IPS-15b (cell line): ENCODE data around the gene CLCN4.

Experiments
- H3K27me3 ChIP-seq: one replicate; pipeline ENCODE4 v1.6.1; 2013; ENCODE audit warnings: low read length; ENCODE audit not compliant: control insufficient read depth, insufficient read depth
- H3K36me3 ChIP-seq: one replicate; pipeline ENCODE4 v1.6.1; 2013; ENCODE audit warnings: low read length; ENCODE audit not compliant: control insufficient read depth, insufficient read depth
- H3K4me1 ChIP-seq: one replicate; pipeline ENCODE4 v1.6.1; 2013; ENCODE audit warnings: mild to moderate bottlenecking, low read length; ENCODE audit not compliant: control insufficient read depth, insufficient read depth
- H3K4me3 ChIP-seq: one replicate; pipeline ENCODE4 v1.5.1; 2013; ENCODE audit warnings: low read depth, low read length
- H3K9ac ChIP-seq: one replicate; pipeline ENCODE4 v1.6.1; 2013; ENCODE audit warnings: low read depth, mild to moderate bottlenecking, low read length
- H3K9me3 ChIP-seq: one replicate; pipeline ENCODE4 v1.6.1; 2013; ENCODE audit warnings: mild to moderate bottlenecking, low read length; ENCODE audit not compliant: control insufficient read depth, insufficient read depth

Gene CLCN4

DNA sequence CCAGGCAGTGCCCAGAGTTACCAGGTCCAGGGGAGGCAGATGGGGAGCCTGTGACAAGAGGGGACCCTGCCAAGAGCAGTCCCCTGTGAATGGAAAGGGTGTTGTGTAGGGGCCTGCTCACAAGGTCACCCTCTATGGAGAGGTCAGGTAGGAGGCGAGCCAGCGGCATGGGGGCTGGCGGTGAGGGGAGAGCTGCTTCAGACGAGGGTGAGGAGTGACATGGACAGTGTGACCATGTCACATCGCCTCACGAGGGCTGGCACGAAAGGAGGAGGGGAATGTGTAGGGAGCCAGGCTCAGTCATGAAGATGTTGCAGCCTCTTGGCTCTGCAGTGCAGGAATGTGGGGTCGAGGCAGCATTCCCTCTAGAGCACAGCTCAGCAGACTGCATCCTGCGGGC is 29.6 kb downstream of the CLCN4 start:
- Histone ChIP-seq H3K9ac (no peak overlapping the region), H3K27me3 (no peaks in the 10 kb centered on the region), H3K4me3 (no peak overlapping the region), H3K4me1 (no peaks in the 10 kb centered on the region), H3K9me3 (no peaks in the 10 kb centered on the region), H3K36me3 (no peaks in the 10 kb centered on the region)

DNA sequence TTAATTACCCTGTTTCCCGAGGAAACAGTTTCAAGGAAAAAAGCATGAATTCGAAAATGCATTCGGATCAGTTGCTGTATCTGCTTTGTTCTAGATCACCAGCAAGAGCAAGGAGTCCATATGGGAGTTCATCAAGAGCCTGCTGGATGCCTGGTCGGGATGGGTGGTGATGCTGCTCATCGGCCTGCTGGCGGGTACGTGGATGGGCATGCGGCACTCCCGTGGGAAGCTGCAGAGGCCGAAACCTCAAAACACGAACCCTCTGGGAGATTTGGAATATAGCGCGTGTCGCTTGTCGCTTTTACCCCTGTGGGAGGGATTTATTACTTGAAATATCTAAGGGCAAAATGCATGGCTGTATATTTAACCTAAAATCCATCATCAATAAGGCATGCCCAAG is 30.6 kb downstream of the CLCN4 start:
- Histone ChIP-seq H3K27me3 (no peaks in the 10 kb centered on the region), H3K9me3 (no peaks in the 10 kb centered on the region), H3K4me1 (no peaks in the 10 kb centered on the region)

DNA sequence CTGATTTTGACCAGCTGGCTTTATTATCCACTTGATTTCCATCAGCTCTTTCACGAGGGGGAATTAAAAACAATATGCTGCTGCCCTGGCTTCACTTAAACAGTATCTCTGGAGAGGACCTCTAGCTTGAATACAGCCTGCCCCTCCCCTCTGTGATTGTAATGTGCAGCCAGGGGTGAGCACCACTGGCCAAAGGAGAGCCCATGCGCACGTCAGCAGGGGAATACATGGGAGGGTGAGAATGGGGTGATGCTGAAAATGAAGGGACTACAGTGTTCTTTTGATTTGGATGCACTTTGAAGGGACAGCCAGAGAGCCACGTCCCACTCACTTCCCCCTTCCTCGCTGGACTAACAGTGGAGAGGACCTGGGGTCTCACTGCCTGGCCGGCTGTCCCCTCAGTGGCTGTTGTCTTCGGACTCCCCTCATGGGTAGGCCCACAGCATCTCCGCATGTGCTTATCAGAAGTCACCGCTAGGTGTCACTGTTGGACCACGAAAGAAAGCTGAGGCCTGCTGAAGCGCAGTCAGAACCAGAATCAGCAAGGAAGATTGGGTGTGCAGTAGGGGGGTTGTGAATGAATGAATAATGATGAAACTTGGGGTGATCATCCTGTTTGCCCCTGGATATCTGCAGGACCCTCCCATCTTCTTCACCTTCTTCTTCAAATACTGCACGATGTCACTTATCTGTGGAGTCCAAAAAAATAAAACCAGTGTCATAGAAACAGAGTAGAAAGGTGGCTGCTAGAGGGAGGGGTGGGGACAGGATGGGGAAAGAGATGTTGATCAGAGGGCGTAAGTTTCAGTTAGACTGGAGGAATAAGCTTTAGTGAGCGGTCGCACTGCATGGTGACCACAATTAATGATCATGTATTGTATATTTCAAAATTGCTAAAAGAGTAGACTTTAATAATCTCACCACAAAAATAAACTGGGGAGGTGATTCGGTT is 32.8 kb downstream of the CLCN4 start:
- H3K4me3 ChIP-seq: no peak overlapping the region
- no peaks in the 10 kb centered on the region for H3K36me3 ChIP-seq
- H3K9me3 ChIP-seq: no peaks in the 10 kb centered on the region
- H3K27me3 ChIP-seq: no peaks in the 10 kb centered on the region
- no peak overlapping the region for H3K9ac ChIP-seq
- H3K4me1 ChIP-seq: no peaks in the 10 kb centered on the region

More for the DNA sequence above, 30.6 kb downstream of the CLCN4 start:
- Histone ChIP-seq H3K36me3 (no peaks in the 10 kb centered on the region), H3K9ac (no peak overlapping the region), H3K4me3 (no peak overlapping the region)

DNA sequence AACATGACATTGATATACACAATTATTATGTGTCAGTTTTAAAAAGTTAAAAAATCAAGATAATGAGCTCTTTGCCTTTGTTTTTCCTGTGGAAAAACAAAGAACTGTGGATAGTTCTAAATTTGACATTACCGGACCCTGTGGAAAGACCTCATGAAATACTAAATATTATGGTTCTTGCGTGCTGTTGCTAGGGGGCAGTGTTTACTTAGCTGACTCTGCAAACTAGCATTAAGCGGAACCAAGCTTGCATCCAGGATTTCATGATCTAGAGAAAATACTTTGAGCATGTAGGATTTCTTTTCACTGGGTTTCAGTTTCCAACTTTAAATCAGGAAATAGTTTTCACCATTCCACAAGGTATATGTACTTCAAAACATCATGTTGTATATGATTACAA is 33.6 kb downstream of the CLCN4 start:
- H3K4me3 ChIP-seq: no peak overlapping the region
- H3K36me3 ChIP-seq: no peaks in the 10 kb centered on the region
- H3K4me1 ChIP-seq: no peaks in the 10 kb centered on the region
- H3K27me3 ChIP-seq: no peaks in the 10 kb centered on the region
- H3K9me3 ChIP-seq: no peaks in the 10 kb centered on the region
- H3K9ac ChIP-seq: no peak overlapping the region

DNA sequence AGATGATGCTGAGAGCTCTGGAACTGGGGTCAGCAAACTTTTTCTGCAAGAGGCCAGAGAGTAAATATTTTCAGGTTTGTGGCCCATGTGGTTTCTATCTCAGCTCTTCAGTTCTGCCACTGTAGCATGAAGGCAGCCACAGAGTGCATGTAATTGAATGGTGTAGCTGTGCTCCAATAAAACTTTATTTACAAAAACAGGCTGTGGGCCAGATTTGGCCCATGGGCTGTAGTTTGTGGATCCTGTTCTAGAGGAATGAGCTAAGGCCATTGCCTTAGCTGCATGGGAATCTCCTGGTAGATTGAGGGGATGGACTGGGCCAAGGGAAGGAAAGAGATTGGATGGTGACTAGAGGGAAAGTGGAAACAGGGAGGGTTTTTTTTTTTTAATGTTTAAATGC is 36.8 kb downstream of the CLCN4 start:
- Histone ChIP-seq H3K4me3 (no peak overlapping the region), H3K9me3 (no peaks in the 10 kb centered on the region), H3K36me3 (no peaks in the 10 kb centered on the region), H3K27me3 (no peaks in the 10 kb centered on the region), H3K9ac (no peak overlapping the region), H3K4me1 (no peaks in the 10 kb centered on the region)

DNA sequence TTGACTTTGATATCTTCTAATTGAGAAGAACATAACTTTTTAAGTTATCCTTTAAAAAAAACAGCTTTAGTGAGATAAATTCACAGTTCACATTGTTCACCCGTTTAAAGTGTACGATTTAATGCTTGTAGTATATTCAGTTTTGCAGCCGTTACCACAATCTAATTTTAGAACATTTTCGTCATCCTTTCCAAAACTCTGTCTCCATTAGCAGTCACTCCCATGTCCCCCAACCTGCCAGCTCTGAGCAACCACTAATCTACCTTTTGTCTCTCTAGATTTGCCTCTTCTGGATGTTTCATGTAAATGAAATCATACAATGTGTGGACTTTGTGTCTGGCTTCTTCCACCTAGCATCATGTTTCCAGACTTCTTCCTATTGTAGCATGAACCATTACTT is 38.6 kb downstream of the CLCN4 start:
- Histone ChIP-seq H3K27me3 (no peaks in the 10 kb centered on the region), H3K36me3 (no peaks in the 10 kb centered on the region), H3K9ac (no peak overlapping the region), H3K4me1 (no peaks in the 10 kb centered on the region), H3K4me3 (no peak overlapping the region), H3K9me3 (peaks cover 4% of the 10 kb centered on the region)

DNA sequence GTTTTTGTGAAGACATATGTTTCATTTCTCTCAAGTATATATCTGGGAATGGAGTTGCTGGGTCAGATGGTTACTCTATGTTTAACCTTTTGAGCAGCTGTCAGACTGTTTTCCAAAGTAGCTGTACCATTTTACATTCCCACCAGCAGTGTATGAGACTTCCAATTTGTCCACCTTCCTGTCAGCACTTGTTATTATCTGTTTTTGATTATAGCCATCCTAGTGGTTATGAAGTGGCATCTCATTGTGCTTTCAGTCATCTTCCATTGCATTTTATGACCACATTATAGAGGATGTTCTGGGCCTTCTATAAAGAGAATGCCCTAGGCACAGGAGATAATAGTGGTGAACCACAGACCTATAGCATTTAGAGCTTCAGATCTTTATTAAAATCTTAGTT is 39.2 kb downstream of the CLCN4 start:
- peaks cover 4% of the 10 kb centered on the region for H3K9me3 ChIP-seq
- H3K36me3 ChIP-seq: no peaks in the 10 kb centered on the region
- H3K4me3 ChIP-seq: no peak overlapping the region
- no peaks in the 10 kb centered on the region for H3K4me1 ChIP-seq
- no peak overlapping the region for H3K9ac ChIP-seq
- no peaks in the 10 kb centered on the region for H3K27me3 ChIP-seq

DNA sequence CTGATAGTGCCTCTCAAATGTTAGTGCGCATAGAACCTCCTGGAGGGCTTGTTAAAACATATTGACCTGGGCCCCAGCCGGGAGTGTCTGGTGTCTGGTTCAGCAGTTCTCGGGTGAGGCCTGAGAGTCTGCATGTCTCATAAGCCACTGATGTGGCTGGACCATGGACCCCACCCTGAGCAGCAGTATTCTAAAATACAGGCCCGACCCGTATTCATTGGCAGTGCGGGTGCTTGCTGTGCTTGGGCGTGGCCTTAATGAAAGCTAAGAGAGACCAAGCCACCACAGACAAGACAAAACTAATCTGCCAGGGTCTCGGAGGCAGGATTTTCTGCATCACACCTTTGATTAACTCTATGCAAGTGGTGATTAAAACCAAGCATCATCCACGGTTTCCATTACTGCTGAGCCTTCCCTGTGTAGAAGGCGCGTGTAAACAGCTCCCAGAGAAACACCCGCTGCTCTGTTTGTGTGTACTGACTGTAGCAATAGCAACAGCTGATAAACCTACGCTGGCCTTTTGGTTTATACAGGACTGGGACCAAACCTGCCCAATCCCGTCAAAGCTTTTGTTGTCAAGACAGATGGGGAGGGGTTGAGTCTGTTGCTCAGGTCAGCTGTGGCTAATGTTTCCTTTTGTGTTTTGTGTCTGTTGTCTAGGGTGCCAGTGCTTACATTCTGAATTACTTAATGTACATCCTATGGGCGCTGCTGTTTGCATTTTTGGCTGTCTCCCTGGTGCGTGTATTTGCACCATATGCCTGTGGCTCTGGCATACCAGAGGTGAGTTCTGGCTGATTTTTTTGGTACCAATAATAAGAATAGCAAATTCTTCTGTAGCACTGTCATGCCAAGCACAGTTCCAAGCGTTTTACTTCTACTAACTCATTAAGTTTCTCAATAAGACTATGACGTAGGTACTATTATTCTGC is 40.8 kb downstream of the CLCN4 start:
- Histone ChIP-seq H3K9me3 (peaks cover 4% of the 10 kb centered on the region), H3K4me1 (no peaks in the 10 kb centered on the region), H3K27me3 (no peaks in the 10 kb centered on the region), H3K36me3 (no peaks in the 10 kb centered on the region), H3K9ac (no peak overlapping the region), H3K4me3 (no peak overlapping the region)

DNA sequence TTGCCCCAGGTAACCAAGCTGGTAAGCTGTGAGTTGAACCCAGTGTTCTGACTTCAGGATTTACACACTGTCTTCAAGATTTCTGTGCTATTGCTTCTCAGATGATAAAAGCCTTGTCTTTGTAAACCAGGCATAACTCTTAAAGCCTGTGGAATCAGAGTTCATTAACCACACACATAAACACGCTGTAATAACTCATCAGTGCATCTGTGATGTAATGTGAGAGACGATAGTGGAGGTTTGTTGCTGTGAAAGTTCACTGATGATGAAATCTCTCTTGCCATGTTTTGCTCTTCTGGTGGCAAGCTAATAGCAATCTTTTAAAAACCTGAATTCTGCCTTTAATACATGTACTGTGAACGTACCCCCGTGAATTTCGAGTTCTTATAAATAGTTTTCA is 41.5 kb downstream of the CLCN4 start:
- H3K36me3 ChIP-seq: no peaks in the 10 kb centered on the region
- H3K4me1 ChIP-seq: no peaks in the 10 kb centered on the region
- no peak overlapping the region for H3K4me3 ChIP-seq
- no peaks in the 10 kb centered on the region for H3K27me3 ChIP-seq
- no peak overlapping the region for H3K9ac ChIP-seq
- peaks cover 5% of the 10 kb centered on the region for H3K9me3 ChIP-seq

DNA sequence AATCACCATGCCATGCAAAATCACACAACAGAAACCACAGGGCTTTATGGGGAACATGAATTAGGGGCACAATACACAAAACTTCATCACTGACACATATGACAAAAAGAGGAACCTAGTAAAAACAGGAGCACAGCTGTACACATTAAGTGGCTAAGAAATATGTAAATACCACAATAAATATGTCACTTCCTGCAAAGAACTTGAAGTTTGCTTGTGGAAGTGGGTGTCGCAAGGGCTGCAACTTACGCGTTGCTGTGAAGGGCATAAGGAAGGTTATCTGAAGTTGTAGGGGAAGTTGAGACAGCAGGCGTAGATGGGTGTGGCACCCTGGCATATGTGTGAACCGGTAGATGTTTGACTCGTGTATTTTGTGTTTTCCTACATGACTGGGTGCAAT is 42.4 kb downstream of the CLCN4 start:
- Histone ChIP-seq H3K27me3 (no peaks in the 10 kb centered on the region), H3K4me1 (no peaks in the 10 kb centered on the region), H3K9ac (no peak overlapping the region), H3K4me3 (no peak overlapping the region), H3K9me3 (peaks cover 8% of the 10 kb centered on the region), H3K36me3 (no peaks in the 10 kb centered on the region)

DNA sequence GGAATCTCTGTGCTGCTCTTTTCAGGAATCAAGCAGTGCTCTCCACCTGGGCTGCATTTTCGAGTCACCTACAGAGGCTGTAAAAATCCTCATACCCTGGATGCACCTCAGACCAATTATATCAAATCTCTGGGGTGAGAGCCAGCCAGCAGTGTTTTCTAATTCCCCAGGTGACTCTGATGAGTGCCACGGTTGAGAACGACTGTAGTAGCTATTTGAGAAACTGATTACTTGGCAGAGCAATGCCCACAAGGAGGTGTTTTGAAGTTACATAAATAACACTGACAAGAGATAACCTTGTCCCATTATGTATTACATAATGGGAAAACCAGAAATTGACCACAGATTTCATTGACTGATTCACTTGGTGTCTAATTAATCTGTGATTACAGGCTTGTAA is 46.8 kb downstream of the CLCN4 start:
- Histone ChIP-seq H3K27me3 (no peaks in the 10 kb centered on the region), H3K36me3 (no peaks in the 10 kb centered on the region), H3K9me3 (peaks cover 8% of the 10 kb centered on the region), H3K4me3 (no peak overlapping the region), H3K4me1 (no peaks in the 10 kb centered on the region), H3K9ac (no peak overlapping the region)
